A673 (cell line): ENCODE data around the gene ACVRL1.

Source experiments
- CTCF ChIP-seq: fragments of 300-800, 200-600 bp; sonication (generic); conservative IDR thresholded peaks from 2 replicates; pipeline ENCODE4 v1.5.1; 2017; ENCODE audit warnings: low read depth, mild to moderate bottlenecking, antibody characterized with exemption, low read length, moderate library complexity, mixed read lengths
- EZH2 ChIP-seq: fragments of 200-600 bp; sonication (generic); IDR thresholded peaks from 2 replicates; pipeline ENCODE4 v1.6.1; 2017; ENCODE audit warnings: borderline replicate concordance, low read depth, mild to moderate bottlenecking, mixed read lengths, antibody characterized with exemption, low read length; ENCODE audit not compliant: poor library complexity, severe bottlenecking

GRCh38 chr12:51941604-51942003, 34.3 kb downstream of the ACVRL1 start:
- no peak for TF ChIP-seq CTCF
- TF ChIP-seq EZH2 = no peak
